ENCODE data around the gene CASK. TPM values are rescaled to one million over a fixed set of nuclear protein-coding genes. Genes with fewer than 3 reads are reported as not detected.

CASK gene
- total and polyA plus RNA-seq, 9 of the 15 experiments (the other 6 are each of a cell fraction or from before 2014, with no cell fraction given) = 1.3 to 7.4 (median 5.2) TPM

DNA sequence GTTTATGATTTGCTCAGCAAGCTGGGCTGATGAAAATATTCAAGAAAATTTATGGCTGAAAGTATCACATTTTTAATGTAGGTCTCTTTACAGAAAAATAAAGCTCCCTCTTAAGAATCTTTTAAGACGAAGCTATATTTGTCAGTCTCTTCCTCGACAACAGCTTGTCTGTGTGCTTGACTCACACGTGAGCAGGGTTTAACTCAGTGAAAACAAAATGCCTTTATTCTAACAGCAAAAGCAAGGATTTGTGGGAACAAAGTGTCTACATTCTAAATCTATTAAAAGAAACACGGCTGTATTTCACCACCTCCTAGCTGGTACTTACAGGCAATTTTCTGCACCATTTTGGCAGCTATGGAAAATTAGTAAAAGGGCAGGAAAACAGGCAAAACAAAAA lies 400.7 kb downstream of the CASK start:
- TF ChIP-seq FOXM1 (IDR thresholded peaks at IDR 0.05; ENCODE audit: low read depth) = no peak
- TF ChIP-seq FOXM1 (CRISPR knock-in tag; IDR thresholded peaks at IDR 0.05; ENCODE audit: low read depth) = no peak
- no peak for TF ChIP-seq SMAD1 (IDR thresholded peaks at IDR 0.05; ENCODE audit: low read depth, low read length, partially characterized antibody)
- TF ChIP-seq JUNB (CRISPR knock-in tag; conservative IDR thresholded peaks at IDR 0.05) = no peak
- no peak for TF ChIP-seq BACH1 (tag; IDR thresholded peaks at IDR 0.05)
- WGBS (ENCODE audit: insufficient coverage, low coverage, missing lambda C conversion rate) = 25% methylated on average over 4 of the region's 4 CpGs
- Histone ChIP-seq H3K79me2 (ENCODE audit: control insufficient read depth, insufficient read depth, low read length) (no peaks in the 10 kb centered on the region), H3K9ac (ENCODE audit: insufficient read depth in 1 of 2, low read depth in 2 of 2, low read length in 2 of 2) (no peak overlapping the region), H3K9me1 (ENCODE audit: control insufficient read depth, insufficient read depth, low read length) (no peaks in the 10 kb centered on the region), H3K27me3 (ENCODE audit: control insufficient read depth in 2 of 2, insufficient read depth in 2 of 2, low read length in 2 of 2) (no peaks in the 10 kb centered on the region), H3K9me3 (replicated peaks; ENCODE audit: control insufficient read depth, insufficient read depth, low read depth, low read length) (no peaks in the 10 kb centered on the region), H4K20me1 (replicated peaks; ENCODE audit: control insufficient read depth, insufficient read depth, low read length) (no peaks in the 10 kb centered on the region), H3K4me3 (no peak overlapping the region), H3K36me3 (ENCODE audit: control insufficient read depth, insufficient read depth, low read length) (no peaks in the 10 kb centered on the region), H3K27ac (ENCODE audit: extremely low read depth, low read depth, low read length) (no peak overlapping the region), H3K4me2 (ENCODE audit: insufficient read depth, low read length) (no peak overlapping the region), H3K4me1 (replicated peaks in 1 of 2; ENCODE audit: control insufficient read depth in 2 of 2, insufficient read depth in 2 of 2, low read length in 2 of 2) (no peaks in the 10 kb centered on the region), H2AFZ (ENCODE audit: low read depth, low read length) (no peak overlapping the region)
- CTCF ChIA-PET (ENCODE audit: low intra/inter-chr PET ratio) = no interaction called here
- POLR2A ChIA-PET = no interaction called here
- no peak for FAIRE-seq
- no peak for ATAC-seq
- in situ Hi-C loops (cut with MboI) (no loop called here), intact Hi-C loops (cut with micrococcal nuclease) (no loop called here)
- DNase-seq (ENCODE audit: extremely low read depth in 1 of 4, low spot score in 3 of 4) = no peak
- BruUV-seq (replicated peaks) = no TSS peak

DNA sequence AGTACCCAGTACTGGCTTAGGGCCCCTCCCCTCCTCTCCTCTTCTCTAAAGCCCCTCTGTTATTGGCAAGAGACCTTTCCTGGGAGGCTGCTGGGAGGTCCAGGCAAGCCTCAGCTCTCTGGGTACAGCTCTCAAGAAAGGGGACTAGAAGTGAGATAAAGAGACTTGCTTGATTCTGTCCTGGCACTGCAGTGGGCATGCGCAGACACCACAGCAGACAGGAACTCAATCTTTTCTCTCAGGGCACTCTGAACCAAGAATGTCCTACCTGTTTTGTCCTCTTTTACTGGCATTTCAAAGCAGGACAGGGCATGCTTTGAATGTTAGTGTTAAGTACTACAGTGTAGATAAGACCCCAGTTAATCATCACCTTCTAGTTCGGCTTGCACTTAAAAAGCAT lies 401.3 kb downstream of the CASK start:
- DNase-seq (ENCODE audit: extremely low read depth in 1 of 4, low spot score in 3 of 4) (no peak), ATAC-seq (no peak), FAIRE-seq (no peak)
- H3K9ac ChIP-seq (ENCODE audit: insufficient read depth in 1 of 2, low read depth in 2 of 2, low read length in 2 of 2) = no peak overlapping the region
- in situ Hi-C loops (cut with MboI) (no loop called here), intact Hi-C loops (cut with micrococcal nuclease) (no loop called here)
- no TSS peak for BruUV-seq (replicated peaks)
- no peak overlapping the region for H3K4me2 ChIP-seq (ENCODE audit: insufficient read depth, low read length)
- H2AFZ ChIP-seq (ENCODE audit: low read depth, low read length) = no peak overlapping the region
- no peak overlapping the region for H3K4me3 ChIP-seq
- no peaks in the 10 kb centered on the region for H3K27me3 ChIP-seq (ENCODE audit: control insufficient read depth in 2 of 2, insufficient read depth in 2 of 2, low read length in 2 of 2)
- H3K4me1 ChIP-seq (replicated peaks in 1 of 2; ENCODE audit: control insufficient read depth in 2 of 2, insufficient read depth in 2 of 2, low read length in 2 of 2) = no peaks in the 10 kb centered on the region
- ChIA-PET POLR2A (no interaction called here), CTCF (ENCODE audit: low intra/inter-chr PET ratio) (no interaction called here)
- 18% methylated on average over 2 of the region's 2 CpGs for WGBS (ENCODE audit: insufficient coverage, low coverage, missing lambda C conversion rate)
- H3K79me2 ChIP-seq (ENCODE audit: control insufficient read depth, insufficient read depth, low read length) = no peaks in the 10 kb centered on the region
- no peaks in the 10 kb centered on the region for H3K9me3 ChIP-seq (replicated peaks; ENCODE audit: control insufficient read depth, insufficient read depth, low read depth, low read length)
- TF ChIP-seq ZNF311 (CRISPR knock-in tag; IDR thresholded peaks at IDR 0.05) (no peak), NRF1 (conservative IDR thresholded peaks at IDR 0.05 in 1 of 2, IDR thresholded peaks at IDR 0.05 in 1 of 2) (peak; percentile 18 to 44; a peak in 1 of 4 replicates), SREBF1 (IDR thresholded peaks at IDR 0.05; ENCODE audit: borderline replicate concordance, low read depth, low read length) (no peak), CREBBP (IDR thresholded peaks at IDR 0.05; ENCODE audit: low read depth, low read length) (no peak)
- H3K27ac ChIP-seq (ENCODE audit: extremely low read depth, low read depth, low read length) = no peak overlapping the region
- no peaks in the 10 kb centered on the region for H4K20me1 ChIP-seq (replicated peaks; ENCODE audit: control insufficient read depth, insufficient read depth, low read length)
- H3K36me3 ChIP-seq (ENCODE audit: control insufficient read depth, insufficient read depth, low read length) = no peaks in the 10 kb centered on the region
- H3K9me1 ChIP-seq (ENCODE audit: control insufficient read depth, insufficient read depth, low read length) = no peaks in the 10 kb centered on the region
